ENCODE data around the gene MYRFL. TPM values are rescaled to one million over a fixed set of nuclear protein-coding genes. Genes with fewer than 3 reads are reported as not detected.
A peak's percentile ranks its signal among the peaks of the same experiment; 100 is the strongest.

MYRFL gene
- total RNA-seq, 1 donor from 2014 or later, result 0.11 TPM

GRCh38 chr12:69886109-69886508, 61.1 kb downstream of the MYRFL start:
- DNase-seq (no peak), ATAC-seq (ENCODE audit: poor library complexity) (no peak)
- intact Hi-C loops (cut with DNase I), result no loop called here

- DNase-seq (no peak), ATAC-seq (ENCODE audit: poor library complexity) (no peak)
- intact Hi-C loops (cut with DNase I), result no loop called here
Measured at GRCh38 chr12:69886715-69887114, 61.7 kb downstream of the MYRFL start.

- DNase-seq, result no peak
- ATAC-seq (ENCODE audit: poor library complexity), result no peak
- intact Hi-C loops (cut with DNase I), result no loop called here
Measured at GRCh38 chr12:69888901-69889300, 63.9 kb downstream of the MYRFL start.

- intact Hi-C loops (cut with DNase I), result no loop called here
- DNase-seq (no peak), ATAC-seq (ENCODE audit: poor library complexity) (no peak)
Measured at GRCh38 chr12:69894800-69895383, 69.9 kb downstream of the MYRFL start.

- intact Hi-C loops (cut with DNase I), result no loop called here
- ATAC-seq (ENCODE audit: poor library complexity), result no peak
- no peak for DNase-seq
Measured at GRCh38 chr12:69896653-69897381, 71.8 kb downstream of the MYRFL start.

- intact Hi-C loops (cut with DNase I), result no loop called here
- ATAC-seq (ENCODE audit: poor library complexity) (peak; percentile 87), DNase-seq (peak; percentile 47)
Measured at GRCh38 chr12:69897744-69898143, 72.7 kb downstream of the MYRFL start.

GRCh38 chr12:69898236-69898635, 73.2 kb downstream of the MYRFL start:
- intact Hi-C loops (cut with DNase I), result no loop called here
- no peak for DNase-seq

GRCh38 chr12:69900720-69901131, 75.7 kb downstream of the MYRFL start:
- DNase-seq (peak; percentile 49), ATAC-seq (ENCODE audit: poor library complexity) (peak; percentile 67)
- intact Hi-C loops (cut with DNase I), result loop anchor here (5.0 kb wide), 1 partner anchor 677 kb away; no protein-coding TSS in a partner anchor

More at GRCh38 chr12:69898236-69898635, 73.2 kb downstream of the MYRFL start:
- ATAC-seq (ENCODE audit: poor library complexity), result no peak

GRCh38 chr12:69901221-69901905, 76.3 kb downstream of the MYRFL start:
- no peak for DNase-seq
- intact Hi-C loops (cut with DNase I), result loop anchor here (5.0 kb wide), 1 partner anchor 676 kb away; no protein-coding TSS in a partner anchor
- no peak for ATAC-seq (ENCODE audit: poor library complexity)

- no peak for DNase-seq
- intact Hi-C loops (cut with DNase I), result loop anchor here (5.0 kb wide), 1 partner anchor 674 kb away; no protein-coding TSS in a partner anchor
- no peak for ATAC-seq (ENCODE audit: poor library complexity)
Measured at GRCh38 chr12:69903548-69903947, 78.5 kb downstream of the MYRFL start.

GRCh38 chr12:69904777-69905176, 79.8 kb downstream of the MYRFL start:
- ATAC-seq (ENCODE audit: poor library complexity) (no peak), DNase-seq (no peak)
- intact Hi-C loops (cut with DNase I), result loop anchor here (5.0 kb wide), 1 partner anchor 673 kb away; no protein-coding TSS in a partner anchor

- ATAC-seq (ENCODE audit: poor library complexity), result no peak
- DNase-seq, result no peak
- intact Hi-C loops (cut with DNase I), result no loop called here
Measured at GRCh38 chr12:69905801-69906200, 80.8 kb downstream of the MYRFL start.

- no peak for ATAC-seq (ENCODE audit: poor library complexity)
- intact Hi-C loops (cut with DNase I), result no loop called here
- no peak for DNase-seq
Measured at GRCh38 chr12:69906411-69907216, 81.6 kb downstream of the MYRFL start.

- intact Hi-C loops (cut with DNase I), result no loop called here
- no peak for DNase-seq
- ATAC-seq (ENCODE audit: poor library complexity), result no peak
Measured at GRCh38 chr12:69908203-69908602, 83.2 kb downstream of the MYRFL start.

- intact Hi-C loops (cut with DNase I), result no loop called here
- DNase-seq (no peak), ATAC-seq (ENCODE audit: poor library complexity) (no peak)
Measured at GRCh38 chr12:69910694-69911093, 85.7 kb downstream of the MYRFL start.

GRCh38 chr12:69913526-69913925, 88.5 kb downstream of the MYRFL start:
- intact Hi-C loops (cut with DNase I), result no loop called here
- no peak for DNase-seq
- ATAC-seq (ENCODE audit: poor library complexity), result no peak

- intact Hi-C loops (cut with DNase I), result no loop called here
- DNase-seq (no peak), ATAC-seq (ENCODE audit: poor library complexity) (no peak)
Measured at GRCh38 chr12:69915964-69916363, 90.9 kb downstream of the MYRFL start.

GRCh38 chr12:69916544-69917235, 91.7 kb downstream of the MYRFL start:
- DNase-seq, result no peak
- peak; percentile 80 for ATAC-seq (ENCODE audit: poor library complexity)
- intact Hi-C loops (cut with DNase I), result no loop called here
